HEK293 (cell line): Measurements from ENCODE around the gene TRIM47.

ENCODE experiments used
- CTCF ChIP-seq: fragments of 450-650 bp; formaldehyde crosslinking; IDR thresholded peaks from 2 replicates; pipeline ENCODE4 v1.5.1; 2016; ENCODE audit warnings: missing biosample characterization, missing genetic modification characterization
- ZNF174 ChIP-seq: fragments of 450-650 bp; formaldehyde crosslinking; IDR thresholded peaks from 2 replicates; pipeline ENCODE4 v1.5.0; 2017; ENCODE audit warnings: missing biosample characterization, mild to moderate bottlenecking, missing genetic modification characterization

- TF ChIP-seq CTCF (tag by site-specific recombination) (no peak), ZNF174 (tag by site-specific recombination) (no peak)
These were observed 32.3 kb downstream of the TRIM47 start for GRCh38 chr17:75845933-75846691.
